ENCODE results near the gene STEAP4. TPM values are rescaled to one million over a fixed set of nuclear protein-coding genes. Genes with fewer than 3 reads are reported as not detected.

STEAP4 gene
- polyA plus RNA-seq, 3 donors = 0.18 to 0.28 (median 0.20) TPM

- DNase-seq (ENCODE audit: extremely low read depth in 1 of 11, low read depth in 9 of 11, low spot score in 4 of 11) = no peak
These were observed 10.7 kb upstream of the STEAP4 start for GRCh38 chr7:88317422-88317821.

- no peak for DNase-seq (ENCODE audit: extremely low read depth in 1 of 11, low read depth in 9 of 11, low spot score in 4 of 11)
These were observed 9.8 kb upstream of the STEAP4 start for GRCh38 chr7:88316456-88316855.

- no peak for DNase-seq (ENCODE audit: extremely low read depth in 1 of 11, low read depth in 9 of 11, low spot score in 4 of 11)
These were observed 8.8 kb upstream of the STEAP4 start for GRCh38 chr7:88315522-88315921.

- no peak for DNase-seq (ENCODE audit: extremely low read depth in 1 of 11, low read depth in 9 of 11, low spot score in 4 of 11)
These were observed 7.4 kb upstream of the STEAP4 start for GRCh38 chr7:88314061-88314491.

GRCh38 chr7:88312061-88312663, 5.5 kb upstream of the STEAP4 start:
- DNase-seq (ENCODE audit: extremely low read depth in 1 of 11, low read depth in 9 of 11, low spot score in 4 of 11) = no peak

GRCh38 chr7:88311675-88312036, 5.0 kb upstream of the STEAP4 start:
- no peak for DNase-seq (ENCODE audit: extremely low read depth in 1 of 11, low read depth in 9 of 11, low spot score in 4 of 11)

- DNase-seq (ENCODE audit: extremely low read depth in 1 of 11, low read depth in 9 of 11, low spot score in 4 of 11) = no peak
These were observed 4.4 kb upstream of the STEAP4 start for GRCh38 chr7:88310956-88311674.

- DNase-seq (ENCODE audit: extremely low read depth in 1 of 11, low read depth in 9 of 11, low spot score in 4 of 11) = no peak
These were observed 3.1 kb upstream of the STEAP4 start for GRCh38 chr7:88309819-88310218.

GRCh38 chr7:88307823-88308222, 1.1 kb upstream of the STEAP4 start:
- DNase-seq (ENCODE audit: extremely low read depth in 1 of 11, low read depth in 9 of 11, low spot score in 4 of 11) = no peak

GRCh38 chr7:88307412-88307811, 718 bp upstream of the STEAP4 start:
- DNase-seq (ENCODE audit: extremely low read depth in 1 of 11, low read depth in 9 of 11, low spot score in 4 of 11) = no peak

- no peak for DNase-seq (ENCODE audit: extremely low read depth in 1 of 11, low read depth in 9 of 11, low spot score in 4 of 11)
These were observed 1.6 kb downstream of the STEAP4 start for GRCh38 chr7:88305044-88305443.

- no peak for DNase-seq (ENCODE audit: extremely low read depth in 1 of 11, low read depth in 9 of 11, low spot score in 4 of 11)
These were observed 4.2 kb downstream of the STEAP4 start for GRCh38 chr7:88302486-88302885.

- DNase-seq (ENCODE audit: extremely low read depth in 1 of 11, low read depth in 9 of 11, low spot score in 4 of 11) = no peak
These were observed 4.8 kb downstream of the STEAP4 start for GRCh38 chr7:88301924-88302323.

- DNase-seq (ENCODE audit: extremely low read depth in 1 of 11, low read depth in 9 of 11, low spot score in 4 of 11) = no peak
These were observed 6.2 kb downstream of the STEAP4 start for GRCh38 chr7:88300401-88300945.

- no peak for DNase-seq (ENCODE audit: extremely low read depth in 1 of 11, low read depth in 9 of 11, low spot score in 4 of 11)
These were observed 7.6 kb downstream of the STEAP4 start for GRCh38 chr7:88299126-88299525.

- DNase-seq (ENCODE audit: extremely low read depth in 1 of 11, low read depth in 9 of 11, low spot score in 4 of 11) = no peak
These were observed 12.8 kb downstream of the STEAP4 start for GRCh38 chr7:88293866-88294265.

- DNase-seq (ENCODE audit: extremely low read depth in 1 of 11, low read depth in 9 of 11, low spot score in 4 of 11) = no peak
These were observed 15.1 kb downstream of the STEAP4 start for GRCh38 chr7:88291398-88292173.

- no peak for DNase-seq (ENCODE audit: extremely low read depth in 1 of 11, low read depth in 9 of 11, low spot score in 4 of 11)
These were observed 16.2 kb downstream of the STEAP4 start for GRCh38 chr7:88290491-88290890.

GRCh38 chr7:88289564-88290025, 17.1 kb downstream of the STEAP4 start:
- DNase-seq (ENCODE audit: extremely low read depth in 1 of 11, low read depth in 9 of 11, low spot score in 4 of 11) = no peak

GRCh38 chr7:88281749-88282148, 24.9 kb downstream of the STEAP4 start:
- DNase-seq (ENCODE audit: extremely low read depth in 1 of 11, low read depth in 9 of 11, low spot score in 4 of 11) = no peak
